Activated CD4-positive, CD25-positive, alpha-beta regulatory T cell treated with anti-CD3 and anti-CD28 coated beads, Interleukin-2, amount 50 U/mL, for 24 hours (primary cell): Measurements from ENCODE around the gene APBB2.

Experiments
- ATAC-seq, 2 donors: fragments of 150-1000 bp; cut with Tn5 transposase; one replicate each; pipeline ENCODE4 v1.10.0; 2021; ENCODE audit warnings: mild to moderate bottlenecking in 1 of 2, moderate library complexity in 1 of 2

Gene APBB2

GRCh38 chr4:41214136-41214824, at the start of gene APBB2:
Gene APBB2 (minus strand): TSS chr4:41214542. CDS start chr4:41033254, 181,288 bp downstream.
- peak; percentile 44 to 63 for ATAC-seq

DNA sequence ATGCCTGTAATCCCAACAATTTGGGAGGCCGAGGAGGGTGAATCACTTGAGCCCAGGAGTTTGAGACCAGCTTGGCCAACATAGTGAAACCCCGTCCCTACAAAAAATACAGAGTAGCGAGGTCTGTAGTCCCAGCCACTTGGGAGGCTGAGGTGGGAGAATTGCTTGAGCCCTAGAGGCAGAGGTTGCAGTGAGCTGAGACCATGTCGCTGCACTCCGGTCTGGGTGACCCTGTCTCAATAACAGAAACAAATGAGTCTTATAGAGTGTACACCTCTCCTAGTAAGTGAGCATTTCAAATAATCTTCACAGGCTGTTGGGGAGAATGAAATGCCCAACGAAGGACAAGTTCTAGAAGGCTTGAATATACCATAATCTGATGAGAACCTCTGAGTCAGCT, 47.9 kb upstream of the APBB2 start:
- no peak for ATAC-seq

- ATAC-seq, result no peak
Observed at GRCh38 chr4:41260116-41260733, 45.9 kb upstream of the APBB2 start.

DNA sequence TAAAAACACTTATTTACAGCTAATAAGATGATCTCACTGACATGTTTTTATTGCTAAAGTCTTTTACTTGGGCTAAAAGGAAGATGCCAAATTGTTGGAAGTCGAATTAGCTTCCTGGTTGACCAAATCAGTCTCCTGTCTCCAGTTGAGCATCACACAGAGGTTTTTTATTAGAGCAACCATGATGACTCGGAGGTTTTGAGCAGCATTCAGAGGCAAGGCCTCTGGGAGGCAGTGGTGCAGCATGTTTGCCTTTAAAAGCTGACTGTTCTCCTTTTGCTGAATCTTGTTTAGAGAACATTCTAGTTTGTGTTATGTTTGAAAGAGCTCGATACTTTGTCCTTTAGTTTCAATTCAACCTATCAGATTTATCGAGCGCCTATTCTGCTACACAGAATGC, 44.4 kb upstream of the APBB2 start:
- no peak for ATAC-seq

GRCh38 chr4:41257906-41258305, 43.6 kb upstream of the APBB2 start:
- ATAC-seq, result no peak

DNA sequence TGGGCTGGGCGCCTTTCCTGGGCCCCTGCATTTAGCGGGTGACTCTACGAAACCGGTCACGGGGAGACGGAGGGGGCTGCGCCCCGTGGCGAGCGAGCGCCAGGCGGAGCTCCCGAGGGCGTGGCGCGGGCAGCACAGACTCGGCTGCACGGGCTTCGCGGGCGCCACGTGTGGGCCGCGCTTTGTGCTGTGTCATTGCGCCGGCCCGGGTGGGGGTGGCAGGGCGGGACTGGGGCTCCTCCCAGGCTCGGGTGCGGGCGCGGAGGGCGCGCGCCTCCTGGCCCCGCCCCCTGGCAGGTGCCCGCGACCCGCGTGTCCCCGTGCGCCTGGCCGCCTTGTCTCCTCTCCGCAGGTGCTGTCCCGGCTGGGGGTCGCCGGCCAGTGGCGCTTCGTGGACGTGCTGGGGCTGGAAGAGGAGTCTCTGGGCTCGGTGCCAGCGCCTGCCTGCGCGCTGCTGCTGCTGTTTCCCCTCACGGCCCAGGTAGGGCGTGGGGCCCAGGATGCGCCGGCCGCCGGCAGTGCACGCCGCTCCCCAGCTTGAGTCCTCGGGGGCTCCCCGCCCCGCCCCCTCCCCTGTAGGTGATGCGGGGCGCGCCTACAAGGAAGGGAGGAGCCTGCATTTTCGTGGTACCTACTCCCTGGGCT, 43.0 kb upstream of the APBB2 start:
- ATAC-seq, result peak; percentile 59 to 60

GRCh38 chr4:41256740-41257256, 42.5 kb upstream of the APBB2 start, which contains the start of gene UCHL1:
Gene UCHL1 (plus strand): TSS chr4:41256928. CDS start chr4:41256977, 49 bp downstream.
- peak in 1 of 2 donors; percentile 36 for ATAC-seq

DNA sequence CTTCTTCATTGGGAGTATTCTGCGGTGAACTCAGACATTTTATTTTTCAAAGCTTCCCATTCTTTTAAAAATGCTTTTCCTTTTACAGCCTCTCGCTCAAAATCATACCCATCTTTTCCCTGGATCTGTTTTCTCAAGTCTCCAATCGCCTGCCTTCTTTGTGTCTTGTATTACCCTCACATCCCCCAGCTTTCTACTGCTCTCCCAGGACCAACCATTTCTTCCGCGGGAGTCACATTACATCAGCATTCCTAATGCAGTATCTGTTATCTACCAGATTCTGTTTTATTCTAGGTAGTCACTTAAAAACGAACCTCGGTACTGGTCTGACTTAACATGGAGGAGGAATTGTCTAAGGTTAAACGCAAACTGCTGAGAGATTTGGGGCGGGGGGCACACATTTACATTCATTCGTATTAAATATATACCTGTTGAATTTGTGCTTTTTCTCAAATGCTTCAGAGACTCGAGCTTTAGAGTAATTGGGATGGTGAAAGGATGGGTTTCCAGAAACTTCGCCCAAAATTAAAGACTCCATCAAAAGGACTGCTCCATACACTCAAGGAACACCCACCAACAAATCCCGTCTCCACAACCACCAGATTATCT, 41.9 kb upstream of the APBB2 start:
- ATAC-seq, result no peak

DNA sequence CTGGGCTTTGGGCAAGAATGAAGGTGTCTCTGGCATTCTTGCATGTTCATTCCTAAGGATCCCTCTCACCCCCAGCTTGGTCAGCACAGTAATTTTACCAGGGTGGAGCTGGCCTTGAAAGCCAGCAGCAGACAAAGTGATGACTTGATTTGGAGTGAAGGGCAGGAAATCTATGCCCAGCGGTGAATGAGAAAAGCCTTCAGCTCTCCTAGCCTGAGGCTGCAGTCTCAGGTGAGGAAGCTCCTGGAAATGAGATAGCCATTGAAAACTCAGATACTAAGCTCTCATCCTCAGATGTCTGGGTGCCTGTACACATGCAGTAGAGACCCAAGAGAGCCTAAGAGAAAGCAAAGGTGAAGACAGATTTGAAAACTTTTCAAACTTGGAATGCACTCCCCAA, 31.6 kb upstream of the APBB2 start:
- no peak for ATAC-seq

DNA sequence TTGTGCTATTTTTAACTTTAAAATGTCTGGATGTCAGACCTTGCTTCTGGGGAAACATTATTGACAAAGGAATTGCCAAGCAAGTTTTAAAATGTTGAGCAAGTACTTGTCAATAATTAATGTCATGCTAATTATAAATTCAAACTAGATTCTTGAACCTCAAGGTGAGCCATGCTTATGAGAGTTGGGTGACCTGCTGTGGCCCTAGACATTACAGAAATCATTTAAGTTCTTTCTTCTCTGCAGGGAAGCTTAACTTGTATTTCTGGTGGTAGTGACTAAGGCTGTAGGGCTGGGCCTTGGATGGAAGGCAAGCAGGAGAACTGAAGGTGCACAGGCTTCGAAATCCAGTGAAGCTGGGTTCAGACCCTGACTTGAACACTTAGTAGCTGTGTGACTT, 27.6 kb upstream of the APBB2 start:
- ATAC-seq, result no peak

- no peak for ATAC-seq
Observed at GRCh38 chr4:41236508-41236907, 22.2 kb upstream of the APBB2 start.

DNA sequence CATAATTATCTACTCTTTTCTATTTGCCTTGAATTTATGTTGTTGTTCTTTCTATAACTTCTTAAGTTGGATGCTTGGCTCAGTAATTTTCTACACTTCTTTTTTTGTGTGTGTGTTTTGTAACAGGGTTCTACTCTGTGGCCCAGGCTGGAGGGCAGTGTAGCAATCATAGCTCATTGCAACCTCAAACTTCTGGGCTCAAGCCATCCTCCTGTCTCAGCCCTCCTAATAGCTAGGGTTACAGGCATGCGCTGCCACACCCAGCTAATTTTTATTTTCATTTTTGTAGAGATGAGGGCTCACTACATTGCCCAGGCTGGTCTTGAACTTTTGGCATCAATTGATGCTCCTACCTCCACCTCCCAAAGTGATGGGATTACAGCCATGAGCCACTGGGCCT, 21.7 kb upstream of the APBB2 start:
- ATAC-seq, result no peak

- ATAC-seq, result no peak
Observed at GRCh38 chr4:41232856-41233255, 18.5 kb upstream of the APBB2 start.

DNA sequence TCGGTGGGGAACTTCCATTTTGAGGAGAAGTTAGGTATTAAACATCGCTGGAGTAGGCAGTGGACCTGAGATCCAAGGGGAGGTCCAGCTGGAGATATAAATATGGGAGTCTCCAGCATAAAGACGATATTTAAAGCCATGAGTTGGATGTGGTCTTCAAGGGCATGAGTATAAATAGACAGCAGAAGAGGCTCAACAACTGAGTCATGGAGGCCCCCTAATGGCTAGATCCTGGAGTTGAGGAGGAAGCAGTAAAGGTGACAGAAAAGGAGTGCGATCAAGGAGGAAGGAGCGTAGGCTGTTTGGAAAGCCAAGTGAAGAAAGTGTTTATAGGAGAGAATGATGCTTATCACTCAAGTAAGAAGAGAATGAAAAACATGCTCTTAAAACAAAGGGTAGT, 18.1 kb upstream of the APBB2 start:
- ATAC-seq, result no peak

GRCh38 chr4:41227902-41228301, 13.6 kb upstream of the APBB2 start:
- ATAC-seq, result no peak

DNA sequence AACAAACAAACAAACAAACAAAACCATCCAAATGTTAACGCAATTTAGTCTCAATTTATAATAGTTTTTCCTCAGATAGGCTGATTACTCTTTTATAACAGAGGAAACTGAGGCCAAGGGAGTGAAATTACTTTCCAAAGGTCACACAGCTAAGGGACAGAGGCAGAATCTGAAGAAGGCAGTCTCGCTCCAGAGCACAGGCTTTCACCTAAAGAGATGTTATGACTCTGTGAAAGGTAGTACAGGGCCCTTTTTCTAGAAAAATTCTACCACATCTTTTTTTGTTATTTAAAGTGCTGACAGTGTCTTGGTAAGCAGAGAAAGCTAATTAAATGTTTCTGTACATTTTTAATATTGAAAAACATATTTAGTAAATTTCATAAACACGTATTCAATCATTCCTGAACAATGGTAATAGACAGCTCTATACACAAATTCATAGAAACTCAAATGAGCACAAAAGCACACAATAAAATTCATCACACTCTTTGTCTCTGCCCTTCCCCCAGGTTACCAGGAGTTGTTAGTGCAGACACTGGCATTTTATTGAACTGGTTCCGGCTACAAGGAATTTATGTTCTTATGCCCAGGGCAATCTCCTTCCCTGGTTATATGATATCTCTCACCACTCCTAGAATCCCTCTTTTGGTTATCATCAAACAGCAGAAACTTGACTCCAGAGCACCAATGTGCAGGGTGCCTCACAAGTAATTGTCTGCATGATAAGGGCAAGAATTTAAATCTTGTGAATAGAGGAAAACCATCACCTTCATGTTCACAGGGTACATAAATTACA, 7.7 kb upstream of the APBB2 start:
- no peak for ATAC-seq

DNA sequence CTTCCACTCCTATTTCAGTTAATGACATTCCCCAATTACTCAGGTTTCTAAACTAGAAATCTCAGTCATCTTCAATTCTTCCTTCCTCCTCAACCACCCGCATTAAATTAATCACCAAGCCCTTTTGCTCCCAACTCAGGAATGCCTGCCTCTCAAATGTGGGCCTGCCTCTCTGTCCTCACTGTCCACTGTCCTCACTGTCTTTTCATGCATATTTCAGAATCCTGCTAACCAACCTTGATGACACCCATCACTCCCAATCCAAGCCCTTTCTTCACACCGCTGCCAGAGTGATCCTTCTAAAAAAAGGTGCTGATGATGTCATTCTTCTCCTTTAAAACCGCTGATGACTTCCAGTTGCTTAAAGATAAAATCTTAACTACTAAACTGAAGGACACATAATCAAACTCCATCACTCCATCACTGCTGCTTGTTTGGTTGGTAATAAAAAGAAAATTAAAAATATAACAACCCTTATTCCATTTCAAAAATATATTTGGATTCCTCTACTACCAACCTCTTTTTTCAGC, 5.1 kb upstream of the APBB2 start:
- no peak for ATAC-seq

DNA sequence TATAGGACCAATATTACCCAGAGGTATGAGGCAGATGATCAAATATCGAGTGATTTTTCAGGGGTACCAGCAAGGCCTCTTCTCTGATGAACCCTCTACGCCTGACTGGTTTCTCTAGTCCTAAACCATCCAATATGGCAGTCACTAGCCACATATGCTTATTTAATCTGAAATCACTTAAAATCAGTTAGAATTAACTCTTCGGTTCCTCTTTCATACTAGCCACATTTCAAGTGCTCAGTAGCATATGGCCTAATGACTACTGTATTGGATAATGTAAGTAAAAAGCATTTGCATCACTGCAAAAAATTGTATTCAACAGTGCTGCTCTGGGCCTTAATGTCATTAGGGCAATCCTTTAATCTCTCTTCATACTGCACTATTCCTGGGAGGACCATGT, 4.4 kb upstream of the APBB2 start:
- ATAC-seq, result no peak

- no peak for ATAC-seq
Observed at GRCh38 chr4:41217374-41217773, 3.0 kb upstream of the APBB2 start.

DNA sequence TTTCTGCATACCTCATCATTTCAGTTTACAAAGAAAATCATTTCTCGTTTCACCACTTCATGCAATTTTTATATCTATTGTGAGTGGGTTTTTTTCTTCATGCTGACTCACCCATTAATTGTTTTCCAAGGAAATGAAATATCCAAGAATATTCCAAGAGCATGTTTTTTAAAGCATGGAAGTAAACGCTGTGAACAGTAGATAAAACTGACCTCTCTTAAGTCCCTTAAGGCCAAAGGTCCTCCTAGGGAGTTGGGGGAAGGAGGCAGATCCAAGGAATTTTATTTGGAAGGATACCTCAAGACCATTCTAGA, 2.6 kb upstream of the APBB2 start:
- ATAC-seq, result no peak

- peak; percentile 39 to 56 for ATAC-seq
Observed at GRCh38 chr4:41216294-41217019, 2.1 kb upstream of the APBB2 start.

DNA sequence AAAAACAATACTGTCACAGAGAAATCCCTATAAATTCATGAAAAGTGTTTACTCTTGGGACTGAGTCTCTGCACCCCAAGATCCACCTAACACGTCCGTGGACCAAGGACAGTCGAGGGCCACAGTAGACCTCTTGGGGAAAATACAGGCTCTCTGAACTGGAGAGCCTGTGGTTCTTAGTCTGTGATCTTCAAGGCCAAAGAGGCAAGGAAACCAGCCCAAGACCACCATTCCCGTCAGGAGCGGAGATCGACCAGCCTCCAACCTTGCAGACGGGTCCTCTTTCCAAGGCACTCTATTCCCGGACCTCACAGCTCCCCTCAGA, 1.6 kb upstream of the APBB2 start:
- no peak for ATAC-seq
